Epithelial cell of esophagus (primary cell): ENCODE measurements around the gene RPUSD3.
"Not testable (repeated sequence)": the region's sequence is repeated elsewhere in the genome, so short reads cannot be mapped to it uniquely, and the experiment has no call there.

Source experiments
- DNase-seq: peaks from one replicate; pipeline ENCODE4 v3.0.0; 2010; ENCODE audit warnings: low read depth
- H3K4me3 ChIP-seq: 2 replicates; pipeline ENCODE4 v1.5.1; 2011; ENCODE audit warnings: mild to moderate bottlenecking, low read length, control low read depth
- TF ChIP-seq, protein P1 (sequence below): IDR thresholded peaks from 2 replicates; pipeline ENCODE4 v1.5.1; 2011; ENCODE audit warnings: low read depth, mild to moderate bottlenecking, low read length, control low read depth, inconsistent platforms; ENCODE audit not compliant: insufficient read depth; ENCODE audit errors: missing control alignments

The RPUSD3 gene

DNA sequence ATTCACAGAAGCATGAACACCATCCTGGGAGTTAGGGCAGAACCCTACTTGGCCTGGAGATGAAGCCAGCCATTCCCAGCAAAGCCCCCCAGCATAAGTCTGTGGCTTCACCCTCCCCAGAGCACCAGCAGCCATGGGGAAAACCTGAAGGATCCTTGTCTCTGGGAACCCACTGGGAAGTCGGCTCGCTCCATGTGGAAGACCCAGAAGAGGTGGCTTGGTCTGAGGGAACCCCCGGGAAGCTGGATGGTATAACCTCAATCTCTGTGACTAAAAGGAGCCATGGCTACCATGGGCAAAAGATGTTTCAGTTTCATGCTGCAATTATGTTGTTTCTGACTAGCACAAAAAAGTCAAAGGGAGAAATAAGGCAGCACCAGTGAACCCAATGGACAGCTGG, 11.8 kb upstream of the RPUSD3 start:
- no peak for DNase-seq
- no peak overlapping the region for H3K4me3 ChIP-seq
- TF ChIP-seq, protein P1, sequence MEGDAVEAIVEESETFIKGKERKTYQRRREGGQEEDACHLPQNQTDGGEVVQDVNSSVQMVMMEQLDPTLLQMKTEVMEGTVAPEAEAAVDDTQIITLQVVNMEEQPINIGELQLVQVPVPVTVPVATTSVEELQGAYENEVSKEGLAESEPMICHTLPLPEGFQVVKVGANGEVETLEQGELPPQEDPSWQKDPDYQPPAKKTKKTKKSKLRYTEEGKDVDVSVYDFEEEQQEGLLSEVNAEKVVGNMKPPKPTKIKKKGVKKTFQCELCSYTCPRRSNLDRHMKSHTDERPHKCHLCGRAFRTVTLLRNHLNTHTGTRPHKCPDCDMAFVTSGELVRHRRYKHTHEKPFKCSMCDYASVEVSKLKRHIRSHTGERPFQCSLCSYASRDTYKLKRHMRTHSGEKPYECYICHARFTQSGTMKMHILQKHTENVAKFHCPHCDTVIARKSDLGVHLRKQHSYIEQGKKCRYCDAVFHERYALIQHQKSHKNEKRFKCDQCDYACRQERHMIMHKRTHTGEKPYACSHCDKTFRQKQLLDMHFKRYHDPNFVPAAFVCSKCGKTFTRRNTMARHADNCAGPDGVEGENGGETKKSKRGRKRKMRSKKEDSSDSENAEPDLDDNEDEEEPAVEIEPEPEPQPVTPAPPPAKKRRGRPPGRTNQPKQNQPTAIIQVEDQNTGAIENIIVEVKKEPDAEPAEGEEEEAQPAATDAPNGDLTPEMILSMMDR = no peak

DNA sequence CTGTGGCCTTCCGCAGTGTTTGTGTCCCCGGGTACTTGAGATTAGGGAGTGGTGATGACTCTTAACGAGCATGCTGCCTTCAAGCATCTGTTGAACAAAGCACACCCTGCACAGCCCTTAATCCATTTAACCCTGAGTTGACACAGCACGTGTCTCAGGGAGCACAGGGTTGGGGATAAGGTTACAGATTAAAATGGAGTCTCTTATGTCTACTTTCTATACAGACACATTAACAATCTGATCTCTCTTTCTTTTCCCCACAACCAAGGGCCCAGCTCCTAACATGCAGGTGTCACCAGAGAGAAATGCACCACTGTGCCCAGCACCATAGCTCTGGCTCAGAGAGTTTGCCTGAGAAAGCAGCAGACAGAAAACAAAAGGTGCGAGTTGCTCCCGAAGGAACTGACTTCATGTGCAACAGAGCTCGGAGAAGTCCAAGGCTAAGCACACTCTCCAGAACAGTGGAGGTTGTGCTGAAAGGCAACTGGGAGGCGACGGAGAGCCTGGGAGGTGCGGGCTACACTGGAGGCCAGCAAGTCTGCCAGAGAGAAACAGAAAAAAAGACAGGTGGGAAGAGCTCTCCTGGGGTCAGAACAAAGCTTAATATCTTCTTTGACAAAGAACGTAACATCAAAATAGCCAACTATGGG, 10.6 kb upstream of the RPUSD3 start:
- not testable (repeated sequence) for H3K4me3 ChIP-seq, DNase-seq

DNA sequence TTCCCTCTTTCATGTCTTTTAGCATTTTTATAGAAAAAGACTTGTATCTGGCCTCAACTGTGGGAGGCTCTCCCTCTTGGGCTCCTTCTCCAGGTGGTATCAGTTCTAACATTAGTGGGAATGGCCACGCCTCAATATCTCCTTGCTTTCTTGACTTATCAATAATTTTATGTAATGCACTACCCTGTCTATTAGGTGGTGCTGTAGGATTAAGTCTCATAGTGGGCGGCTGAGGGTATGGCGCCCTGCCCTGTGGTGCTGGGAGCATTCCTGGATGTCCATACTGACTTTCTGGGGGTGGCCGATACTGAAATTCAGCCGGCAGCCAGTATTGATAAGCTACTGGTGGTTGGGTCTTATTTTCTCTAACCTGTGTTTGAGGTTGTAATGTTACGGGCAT, 8.7 kb upstream of the RPUSD3 start:
- H3K4me3 ChIP-seq = no peak overlapping the region
- no peak for DNase-seq
- TF ChIP-seq, protein P1 = no peak

DNA sequence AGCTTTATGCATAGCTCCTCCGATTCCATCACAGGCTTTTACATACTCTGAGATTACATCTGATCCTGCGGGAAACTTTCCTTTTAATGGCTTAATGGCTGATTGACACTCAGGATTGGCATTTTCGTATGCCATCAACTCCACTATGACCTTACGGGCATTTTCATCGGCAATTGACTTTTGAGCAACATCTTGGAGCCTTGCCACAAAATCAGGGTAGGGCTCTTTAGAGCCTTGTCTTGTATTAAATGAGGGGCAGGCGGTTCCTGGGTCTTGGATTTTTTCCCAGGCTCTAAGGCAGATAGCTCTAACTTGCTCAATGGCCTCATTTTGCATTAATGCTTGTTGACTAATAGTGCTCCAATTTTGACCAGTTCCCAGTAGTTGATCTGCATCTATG, 8.1 kb upstream of the RPUSD3 start:
- H3K4me3 ChIP-seq, DNase-seq: not testable (repeated sequence)

DNA sequence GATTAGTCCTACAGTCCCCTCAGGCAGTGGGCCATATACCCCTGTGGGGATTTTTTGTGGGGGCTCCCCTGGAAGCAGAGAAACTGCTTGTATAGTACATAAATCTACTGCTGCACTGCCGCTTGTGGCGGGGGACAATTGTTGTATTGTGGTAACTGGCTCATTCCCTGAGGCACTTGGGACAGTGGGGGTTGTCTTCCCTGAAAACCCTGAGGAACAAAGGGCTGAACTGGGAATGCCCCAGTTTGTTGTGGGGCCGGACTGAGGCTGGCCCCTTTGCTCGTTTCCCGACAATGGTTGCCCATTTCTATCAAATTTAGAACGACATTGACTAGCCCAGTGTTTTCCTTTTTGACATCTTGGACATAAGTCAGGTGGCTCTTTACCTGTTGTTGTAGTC, 7.6 kb upstream of the RPUSD3 start:
- not testable (repeated sequence) for H3K4me3 ChIP-seq, DNase-seq

DNA sequence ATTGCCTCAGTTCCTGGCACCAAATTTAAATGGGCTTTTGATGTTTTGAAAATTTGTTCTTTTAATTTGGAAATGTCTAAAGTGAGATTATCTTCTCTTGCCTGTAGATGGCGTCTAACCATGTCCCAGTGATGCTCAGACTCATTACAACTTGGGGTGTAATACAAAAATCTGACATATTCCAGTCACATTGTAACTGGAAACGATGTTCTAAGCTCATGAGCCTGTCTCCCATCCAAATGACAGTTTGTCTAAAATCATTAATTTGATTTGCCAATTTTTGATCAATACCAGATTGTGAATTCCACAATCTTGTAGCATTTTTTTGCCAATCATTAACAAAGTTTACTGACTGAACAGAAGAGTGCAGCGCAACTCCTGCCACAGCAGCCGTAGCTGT, 5.1 kb upstream of the RPUSD3 start:
- peak; percentile 45 for DNase-seq
- TF ChIP-seq, protein P1 = peak; percentile 50
- not testable (repeated sequence) for H3K4me3 ChIP-seq

DNA sequence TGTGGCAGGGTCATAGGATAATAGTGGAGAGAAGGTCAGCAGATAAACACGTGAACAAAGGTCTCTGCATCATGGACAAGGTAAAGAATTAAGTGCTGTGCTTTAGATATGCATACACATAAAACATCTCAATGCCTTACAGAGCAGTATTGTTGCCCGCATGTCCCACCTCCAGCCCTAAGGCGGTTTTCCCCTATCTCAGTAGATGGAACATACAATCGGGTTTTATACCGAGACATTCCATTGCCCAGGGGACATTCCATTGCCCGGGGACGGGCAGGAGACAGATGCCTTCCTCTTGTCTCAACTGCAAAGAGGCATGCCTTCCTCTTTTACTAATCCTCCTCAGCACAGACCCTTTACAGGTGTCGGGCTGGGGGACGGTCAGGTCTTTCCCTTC, 4.1 kb upstream of the RPUSD3 start:
- DNase-seq, H3K4me3 ChIP-seq: not testable (repeated sequence)

DNA sequence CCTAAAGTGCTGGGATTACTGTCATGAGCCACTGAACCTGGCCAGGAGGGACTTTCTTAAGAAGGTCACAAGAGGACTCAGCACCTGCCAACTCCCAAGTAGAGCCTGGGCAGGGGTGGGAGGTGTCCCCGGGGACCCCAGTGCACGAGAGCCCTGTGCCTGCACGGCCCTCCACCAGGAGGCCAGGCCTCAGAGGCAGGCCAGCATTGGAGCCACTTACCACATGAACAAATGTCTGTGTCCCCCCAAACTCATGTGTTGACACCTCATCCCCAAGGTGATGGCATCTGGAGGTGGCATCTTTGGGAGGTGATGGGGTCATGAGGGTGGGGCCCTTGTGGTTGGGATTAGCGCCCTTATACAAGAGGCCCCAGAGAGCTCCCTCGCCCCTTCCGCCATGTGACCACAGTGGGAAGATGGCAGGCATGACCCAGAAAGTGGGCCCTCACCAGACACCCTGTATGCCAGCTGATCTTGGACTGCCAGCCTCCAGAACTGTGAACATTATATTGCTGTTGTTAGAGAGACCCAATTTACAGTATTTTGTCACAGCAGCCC, 3.2 kb upstream of the RPUSD3 start:
- no peak overlapping the region for H3K4me3 ChIP-seq
- TF ChIP-seq, protein P1 = no peak
- DNase-seq = no peak

DNA sequence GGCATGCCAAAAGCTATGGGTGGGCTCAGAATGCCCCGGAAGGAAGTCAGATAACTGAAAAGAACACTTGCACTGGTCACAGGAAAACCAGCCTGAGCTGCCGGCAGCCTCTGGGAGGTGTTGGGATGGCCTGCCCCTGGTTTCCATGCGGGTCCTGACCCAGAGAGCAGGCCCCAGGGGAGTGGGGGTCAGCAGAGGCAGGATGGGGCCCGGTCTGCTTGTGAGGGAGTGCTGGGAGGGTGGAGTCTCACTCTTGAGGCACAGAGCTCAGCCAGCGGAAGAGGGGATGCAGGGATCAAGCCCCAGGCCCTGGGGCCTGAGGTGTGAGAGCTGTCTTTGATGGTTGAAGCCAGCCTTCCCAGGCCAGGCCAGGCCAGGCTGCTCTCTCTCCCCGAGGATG, 2.4 kb upstream of the RPUSD3 start:
- no peak for DNase-seq
- H3K4me3 ChIP-seq = no peak overlapping the region
- TF ChIP-seq, protein P1 = no peak
